Measurements from ENCODE around the gene RWDD3.

RWDD3 gene

GRCh38 chr1:95263450-95263849, 29.4 kb downstream of the RWDD3 start:
- H3K4me3 ChIP-seq (ENCODE audit: control insufficient read depth, low read depth, low read length), result no peak overlapping the region
- DNase-seq (ENCODE audit: low read depth), result no peak
- no peak for TF ChIP-seq CTCF (conservative IDR thresholded peaks at IDR 0.05; ENCODE audit: control insufficient read depth, insufficient read depth, low read depth, low read length)

GRCh38 chr1:95265106-95265505, 31.1 kb downstream of the RWDD3 start:
- no peak for DNase-seq (ENCODE audit: low read depth)
- TF ChIP-seq CTCF (conservative IDR thresholded peaks at IDR 0.05; ENCODE audit: control insufficient read depth, insufficient read depth, low read depth, low read length), result no peak
- H3K4me3 ChIP-seq (ENCODE audit: control insufficient read depth, low read depth, low read length), result no peak overlapping the region

- DNase-seq (ENCODE audit: low read depth), result no peak
- TF ChIP-seq CTCF (conservative IDR thresholded peaks at IDR 0.05; ENCODE audit: control insufficient read depth, insufficient read depth, low read depth, low read length), result no peak
- no peak overlapping the region for H3K4me3 ChIP-seq (ENCODE audit: control insufficient read depth, low read depth, low read length)
These were observed 42.4 kb downstream of the RWDD3 start for GRCh38 chr1:95276429-95276828.

GRCh38 chr1:95278173-95279006, 44.4 kb downstream of the RWDD3 start:
- no peak for TF ChIP-seq CTCF (conservative IDR thresholded peaks at IDR 0.05; ENCODE audit: control insufficient read depth, insufficient read depth, low read depth, low read length)
- no peak for DNase-seq (ENCODE audit: low read depth)
- H3K4me3 ChIP-seq (ENCODE audit: control insufficient read depth, low read depth, low read length), result no peak overlapping the region

- H3K4me3 ChIP-seq (ENCODE audit: control insufficient read depth, low read depth, low read length), result no peak overlapping the region
- no peak for DNase-seq (ENCODE audit: low read depth)
- no peak for TF ChIP-seq CTCF (conservative IDR thresholded peaks at IDR 0.05; ENCODE audit: control insufficient read depth, insufficient read depth, low read depth, low read length)
These were observed 47.9 kb downstream of the RWDD3 start for GRCh38 chr1:95281781-95282517.

- H3K4me3 ChIP-seq (ENCODE audit: control insufficient read depth, low read depth, low read length), result no peak overlapping the region
- DNase-seq (ENCODE audit: low read depth), result no peak
- TF ChIP-seq CTCF (conservative IDR thresholded peaks at IDR 0.05; ENCODE audit: control insufficient read depth, insufficient read depth, low read depth, low read length), result no peak
These were observed 48.5 kb downstream of the RWDD3 start for GRCh38 chr1:95282518-95282895.
